ENCODE results near the gene AEBP2.
"Not testable (repeated sequence)": the region's sequence is repeated elsewhere in the genome, so short reads cannot be mapped to it uniquely, and the experiment has no call there.

GRCh38 chr12:19413582-19413981 is 25.7 kb upstream of the AEBP2 start:
- TF ChIP-seq, protein P1, sequence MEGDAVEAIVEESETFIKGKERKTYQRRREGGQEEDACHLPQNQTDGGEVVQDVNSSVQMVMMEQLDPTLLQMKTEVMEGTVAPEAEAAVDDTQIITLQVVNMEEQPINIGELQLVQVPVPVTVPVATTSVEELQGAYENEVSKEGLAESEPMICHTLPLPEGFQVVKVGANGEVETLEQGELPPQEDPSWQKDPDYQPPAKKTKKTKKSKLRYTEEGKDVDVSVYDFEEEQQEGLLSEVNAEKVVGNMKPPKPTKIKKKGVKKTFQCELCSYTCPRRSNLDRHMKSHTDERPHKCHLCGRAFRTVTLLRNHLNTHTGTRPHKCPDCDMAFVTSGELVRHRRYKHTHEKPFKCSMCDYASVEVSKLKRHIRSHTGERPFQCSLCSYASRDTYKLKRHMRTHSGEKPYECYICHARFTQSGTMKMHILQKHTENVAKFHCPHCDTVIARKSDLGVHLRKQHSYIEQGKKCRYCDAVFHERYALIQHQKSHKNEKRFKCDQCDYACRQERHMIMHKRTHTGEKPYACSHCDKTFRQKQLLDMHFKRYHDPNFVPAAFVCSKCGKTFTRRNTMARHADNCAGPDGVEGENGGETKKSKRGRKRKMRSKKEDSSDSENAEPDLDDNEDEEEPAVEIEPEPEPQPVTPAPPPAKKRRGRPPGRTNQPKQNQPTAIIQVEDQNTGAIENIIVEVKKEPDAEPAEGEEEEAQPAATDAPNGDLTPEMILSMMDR (IDR thresholded peaks at IDR 0.05): not testable (repeated sequence)
- not testable (repeated sequence) for TF ChIP-seq ZFX (IDR thresholded peaks at IDR 0.05; ENCODE audit: borderline replicate concordance)
